Osteoblast (primary cell): ENCODE results near the gene FRMD4A. TPM values are rescaled to one million over a fixed set of nuclear protein-coding genes. Genes with fewer than 3 reads are reported as not detected.
A peak's percentile ranks its signal among the peaks of the same experiment; 100 is the strongest.

Experiments used
- DNase-seq: peaks from one replicate; pipeline ENCODE4 v3.0.0; 2011; ENCODE audit warnings: low spot score, mixed read lengths; ENCODE audit not compliant: insufficient read length; ENCODE audit errors: missing footprints
- H2AFZ ChIP-seq: 2 replicates; pipeline ENCODE4 v1.6.0; 2011; ENCODE audit warnings: mild to moderate bottlenecking, low read length
- H3K27ac ChIP-seq: 2 replicates; pipeline ENCODE4 v1.5.1; 2011; ENCODE audit warnings: mild to moderate bottlenecking, low read depth, low read length, moderate library complexity
- H3K27me3 ChIP-seq: 2 replicates; pipeline ENCODE4 v1.6.0; 2012; ENCODE audit warnings: mild to moderate bottlenecking, control low read depth, inconsistent platforms, low read length, moderate library complexity; ENCODE audit not compliant: insufficient read depth
- H3K36me3 ChIP-seq: 2 replicates; pipeline ENCODE4 v1.5.1; 2011; ENCODE audit warnings: mild to moderate bottlenecking, low read length, control low read depth, moderate library complexity; ENCODE audit not compliant: insufficient read depth
- H3K4me1 ChIP-seq: 2 replicates; pipeline ENCODE4 v1.5.1; 2011; ENCODE audit warnings: mild to moderate bottlenecking, low read length, control low read depth, moderate library complexity; ENCODE audit not compliant: insufficient read depth
- H3K4me2 ChIP-seq: 2 replicates; pipeline ENCODE4 v1.6.0; 2011; ENCODE audit warnings: mild to moderate bottlenecking, low read length; ENCODE audit not compliant: insufficient read depth
- H3K4me3 ChIP-seq: fragments of 200-600 bp; sonication (generic); 3 replicates; pipeline ENCODE4 v1.5.1; 2012; ENCODE audit warnings: mild to moderate bottlenecking, low read length, inconsistent platforms; ENCODE audit not compliant: insufficient read depth
- H3K79me2 ChIP-seq: 2 replicates; pipeline ENCODE4 v1.6.0; 2012; ENCODE audit warnings: mild to moderate bottlenecking, low read length, control low read depth, inconsistent platforms; ENCODE audit not compliant: insufficient read depth
- H3K9me3 ChIP-seq: 2 replicates; pipeline ENCODE4 v1.5.1; 2011; ENCODE audit warnings: low read depth, low read length, control low read depth
- H4K20me1 ChIP-seq: 2 replicates; pipeline ENCODE4 v1.6.0; 2012; ENCODE audit warnings: mild to moderate bottlenecking, low read length, control low read depth; ENCODE audit not compliant: insufficient read depth
- CTCF ChIP-seq: IDR thresholded peaks from 2 replicates; pipeline ENCODE4 v1.5.1; 2011; ENCODE audit warnings: mild to moderate bottlenecking, low read depth, low read length, moderate library complexity; ENCODE audit errors: extremely low read depth
- total RNA-seq: library from RNA; depleted of rRNA; stranded (reverse); fragments of >200 nt; gene quantifications from 2 replicates; pipeline ENCODE4 v1.2.3, GENCODE V29; 2012

FRMD4A gene
- total RNA-seq, 1 donor, result 41.3 TPM

DNA sequence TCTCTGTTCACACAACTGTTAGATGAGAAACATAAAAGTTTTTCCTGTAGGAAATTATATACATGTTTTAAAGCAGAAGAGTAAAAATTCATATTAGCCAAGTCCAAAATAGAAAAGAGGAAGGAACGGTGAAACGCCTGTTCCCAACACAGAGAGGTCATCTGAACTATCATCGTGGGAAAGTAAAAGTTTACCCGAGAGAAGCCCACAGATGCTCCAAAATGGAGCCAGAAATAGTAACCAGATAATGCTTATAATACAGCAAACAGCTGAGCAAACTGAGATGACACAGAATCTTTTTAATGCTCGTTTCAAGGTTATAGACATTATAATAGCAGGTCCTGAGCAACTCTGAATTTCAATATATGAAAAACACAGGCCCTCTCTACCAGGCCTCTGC, 24.5 kb downstream of the FRMD4A start:
- Histone ChIP-seq H4K20me1 (no peaks in the 10 kb centered on the region), H3K4me1 (no peaks in the 10 kb centered on the region), H3K4me3 (no peak overlapping the region), H2AFZ (no peak overlapping the region), H3K36me3 (no peaks in the 10 kb centered on the region), H3K9me3 (no peaks in the 10 kb centered on the region), H3K27ac (no peak overlapping the region), H3K27me3 (peaks cover 30% of the 10 kb centered on the region), H3K79me2 (no peaks in the 10 kb centered on the region), H3K4me2 (no peak overlapping the region)
- no peak for TF ChIP-seq CTCF
- DNase-seq, result no peak

- Histone ChIP-seq H3K79me2 (no peaks in the 10 kb centered on the region), H3K4me2 (no peak overlapping the region), H4K20me1 (no peaks in the 10 kb centered on the region), H3K27ac (no peak overlapping the region), H3K9me3 (no peaks in the 10 kb centered on the region), H3K27me3 (peaks cover 33% of the 10 kb centered on the region), H2AFZ (no peak overlapping the region), H3K4me3 (no peak overlapping the region), H3K4me1 (no peaks in the 10 kb centered on the region), H3K36me3 (no peaks in the 10 kb centered on the region)
- no peak for TF ChIP-seq CTCF
- no peak for DNase-seq
Measured at GRCh38 chr10:14304046-14304445, 26.7 kb downstream of the FRMD4A start.

DNA sequence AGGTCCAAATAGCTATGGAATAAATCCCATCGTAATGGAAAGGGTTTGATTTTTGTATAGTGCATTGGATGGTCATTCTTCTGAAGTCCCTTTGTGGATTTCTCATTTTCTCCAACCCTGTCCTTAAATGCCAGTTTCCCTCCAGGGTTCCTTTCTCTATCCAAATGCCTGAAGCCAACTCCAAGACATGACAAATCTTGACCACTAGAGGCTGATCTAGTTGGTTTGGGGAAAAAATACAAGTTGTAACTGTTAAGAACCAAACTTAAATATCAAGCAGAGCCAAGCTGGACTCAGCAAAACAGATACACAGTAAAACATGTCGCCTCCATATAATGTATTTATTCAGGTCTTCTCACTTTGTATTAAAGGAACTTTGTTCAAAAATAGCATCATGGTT, 28.7 kb downstream of the FRMD4A start:
- no peaks in the 10 kb centered on the region for H3K36me3 ChIP-seq
- H4K20me1 ChIP-seq, result no peaks in the 10 kb centered on the region
- peaks cover 26% of the 10 kb centered on the region for H3K27me3 ChIP-seq
- TF ChIP-seq CTCF, result peak; percentile 59
- H3K9me3 ChIP-seq, result no peaks in the 10 kb centered on the region
- no peak overlapping the region for H3K27ac ChIP-seq
- no peak overlapping the region for H3K4me2 ChIP-seq
- no peaks in the 10 kb centered on the region for H3K79me2 ChIP-seq
- H2AFZ ChIP-seq, result no peak overlapping the region
- no peaks in the 10 kb centered on the region for H3K4me1 ChIP-seq
- DNase-seq, result no peak
- no peak overlapping the region for H3K4me3 ChIP-seq

GRCh38 chr10:14299556-14299955, 31.2 kb downstream of the FRMD4A start:
- Histone ChIP-seq H3K36me3 (no peaks in the 10 kb centered on the region), H3K4me2 (no peak overlapping the region), H3K27me3 (peaks cover 32% of the 10 kb centered on the region), H3K9me3 (no peaks in the 10 kb centered on the region), H3K4me1 (no peaks in the 10 kb centered on the region), H3K4me3 (no peak overlapping the region), H4K20me1 (no peaks in the 10 kb centered on the region), H2AFZ (no peak overlapping the region), H3K27ac (no peak overlapping the region), H3K79me2 (no peaks in the 10 kb centered on the region)
- TF ChIP-seq CTCF, result no peak
- no peak for DNase-seq
